HG03103 (cell line): ENCODE results near the gene PTPRR.
"Not testable (repeated sequence)": the region's sequence is repeated elsewhere in the genome, so short reads cannot be mapped to it uniquely, and the experiment has no call there.

Experiments used
- ATAC-seq: cut with Tn5 transposase; IDR thresholded peaks from one replicate; pipeline ENCODE4 v1.9.1; 2021; ENCODE audit warnings: low read depth; ENCODE audit not compliant: unreplicated experiment

The PTPRR gene

DNA sequence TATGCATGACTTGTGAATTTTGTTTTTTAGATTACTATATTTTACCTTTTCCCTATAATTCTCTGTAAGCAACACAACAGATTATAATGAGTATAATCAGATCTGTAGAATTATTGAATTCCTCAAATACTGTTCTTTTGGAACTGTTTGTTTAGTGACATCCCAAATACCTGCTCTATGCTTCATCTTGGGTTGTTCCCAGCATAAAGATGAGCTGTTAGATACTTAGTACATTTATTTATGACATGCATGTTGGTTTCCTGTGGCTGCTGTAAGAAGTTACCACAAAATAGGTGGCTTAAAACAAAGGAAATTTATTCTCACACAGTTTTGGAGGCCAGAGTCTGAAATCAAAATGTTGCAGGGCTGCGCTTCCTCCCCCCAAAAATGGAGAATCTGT, 78.4 kb downstream of the PTPRR start:
- no peak for ATAC-seq

DNA sequence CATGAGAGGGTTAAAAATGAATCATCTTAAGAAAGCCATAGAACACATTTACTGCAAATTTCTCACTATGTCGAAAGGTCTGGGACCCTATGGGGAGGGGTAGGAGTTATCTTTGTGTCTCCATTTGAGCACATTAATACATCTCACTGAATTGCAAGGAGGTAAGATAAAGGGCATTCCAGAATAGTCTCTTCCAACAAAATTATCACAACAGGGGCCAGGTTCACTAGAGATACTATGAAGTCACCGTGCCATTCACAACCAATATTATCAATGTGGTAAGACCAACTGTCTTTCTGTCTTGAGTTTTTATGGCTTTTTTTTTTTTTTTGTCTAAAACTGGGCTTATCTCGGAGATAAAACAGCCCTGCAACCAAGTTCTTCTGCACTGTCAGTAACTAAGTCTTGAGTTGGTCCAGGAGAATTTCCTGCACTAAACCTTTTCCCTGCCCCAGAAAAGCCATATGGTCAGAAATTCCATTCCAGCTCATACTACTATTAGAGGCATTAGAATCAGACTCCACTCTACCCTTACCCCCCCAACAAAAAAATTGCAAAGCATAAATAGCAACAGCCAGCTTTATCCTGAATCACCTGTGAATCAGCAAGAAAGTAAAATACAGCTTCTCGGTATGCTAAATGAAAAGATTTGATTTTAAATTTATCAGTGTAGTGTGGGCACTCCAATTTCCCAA, 79.7 kb downstream of the PTPRR start:
- no peak for ATAC-seq

DNA sequence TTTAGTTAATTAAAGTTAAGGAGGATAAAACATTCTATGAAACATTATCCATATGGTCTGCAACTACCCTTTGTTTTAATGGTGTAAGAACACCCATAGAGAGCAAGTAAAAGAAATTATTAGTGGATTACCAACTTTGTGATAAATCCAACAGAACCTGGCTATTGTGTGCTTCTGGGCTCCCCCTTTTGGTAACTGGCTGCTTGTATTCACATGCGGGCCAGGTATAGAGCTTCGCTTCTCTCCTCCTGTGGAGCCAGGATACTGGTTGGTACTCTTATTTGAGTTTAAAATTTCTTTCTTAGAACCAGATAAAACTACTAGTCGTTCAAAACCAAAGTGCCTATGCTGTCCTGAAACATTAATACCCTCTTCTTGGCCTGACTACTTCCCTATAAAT, 81.0 kb downstream of the PTPRR start:
- no peak for ATAC-seq

DNA sequence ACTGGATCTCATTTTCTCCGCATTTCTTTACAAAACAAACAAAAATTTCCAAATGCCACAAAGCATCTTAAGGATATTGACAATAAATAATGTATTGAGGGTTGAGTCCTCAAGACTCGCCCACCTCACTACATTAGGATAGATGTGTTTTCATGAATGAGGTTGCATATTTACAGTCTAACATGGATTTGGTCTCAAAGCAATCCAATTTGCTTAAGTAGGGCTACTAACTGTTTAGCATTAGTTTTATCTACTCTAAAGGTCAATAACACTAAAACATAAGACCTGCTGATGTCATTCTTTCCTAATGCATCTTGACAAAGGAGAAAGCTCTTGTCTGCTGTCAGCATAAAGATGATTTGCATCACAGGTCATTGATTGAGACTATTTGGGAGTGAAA, 82.4 kb downstream of the PTPRR start:
- no peak for ATAC-seq

DNA sequence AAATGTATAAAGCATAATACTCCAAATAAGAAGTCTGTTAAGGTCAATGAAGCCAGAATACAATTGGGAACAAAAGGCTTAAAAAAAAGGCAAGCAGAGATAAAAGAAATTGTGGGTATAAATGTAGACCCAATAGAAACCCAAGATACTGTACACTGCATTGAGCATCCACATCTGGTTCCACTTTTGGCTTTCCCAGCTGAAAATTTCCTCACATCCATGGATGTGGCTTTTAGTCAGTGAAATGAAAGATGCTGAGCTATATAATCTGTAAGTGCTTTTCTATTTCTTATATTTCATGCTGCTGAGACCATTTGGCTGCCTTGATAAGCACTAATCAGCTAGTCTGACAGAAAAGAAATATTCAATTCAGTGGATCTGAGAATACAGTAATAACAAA, 83.5 kb downstream of the PTPRR start:
- no peak for ATAC-seq

DNA sequence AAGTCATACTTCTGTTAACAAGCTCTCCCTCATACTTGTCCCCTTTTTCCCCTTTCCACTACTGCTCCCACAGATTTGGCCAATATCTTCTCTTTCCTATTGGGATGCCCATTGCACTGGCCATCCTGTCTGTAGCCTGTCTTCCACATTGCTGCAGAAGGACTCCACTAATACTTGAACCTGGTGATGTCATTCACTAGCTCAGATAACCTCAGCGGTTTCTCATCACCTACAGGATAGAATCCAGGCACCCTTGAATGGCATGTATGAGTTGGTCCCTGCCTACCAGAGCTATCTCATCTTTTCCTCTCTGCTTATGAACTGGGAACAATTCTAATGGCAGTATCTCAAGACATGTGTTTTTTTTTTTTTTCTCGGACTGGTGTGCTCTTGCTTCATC, 84.6 kb downstream of the PTPRR start:
- ATAC-seq, result no peak

DNA sequence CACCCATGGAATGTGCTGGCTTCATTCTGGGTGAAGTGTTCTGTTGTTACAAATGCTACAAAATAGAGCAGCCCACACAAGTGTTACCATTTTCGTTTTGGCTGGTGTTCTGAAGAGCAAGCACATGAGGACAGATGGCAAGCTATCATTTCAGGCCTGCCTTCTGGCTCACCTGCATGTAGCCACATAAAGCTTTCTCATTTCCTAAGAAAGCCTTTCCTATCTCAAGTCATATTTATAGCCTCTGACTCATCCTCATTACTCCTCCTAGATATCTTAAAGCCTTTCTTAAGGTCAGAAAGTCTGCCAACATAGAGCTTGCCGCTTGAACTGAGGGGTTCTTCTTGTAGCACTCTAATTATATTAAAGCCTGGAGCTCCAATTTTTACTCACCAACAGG, 89.0 kb downstream of the PTPRR start:
- ATAC-seq, result no peak

DNA sequence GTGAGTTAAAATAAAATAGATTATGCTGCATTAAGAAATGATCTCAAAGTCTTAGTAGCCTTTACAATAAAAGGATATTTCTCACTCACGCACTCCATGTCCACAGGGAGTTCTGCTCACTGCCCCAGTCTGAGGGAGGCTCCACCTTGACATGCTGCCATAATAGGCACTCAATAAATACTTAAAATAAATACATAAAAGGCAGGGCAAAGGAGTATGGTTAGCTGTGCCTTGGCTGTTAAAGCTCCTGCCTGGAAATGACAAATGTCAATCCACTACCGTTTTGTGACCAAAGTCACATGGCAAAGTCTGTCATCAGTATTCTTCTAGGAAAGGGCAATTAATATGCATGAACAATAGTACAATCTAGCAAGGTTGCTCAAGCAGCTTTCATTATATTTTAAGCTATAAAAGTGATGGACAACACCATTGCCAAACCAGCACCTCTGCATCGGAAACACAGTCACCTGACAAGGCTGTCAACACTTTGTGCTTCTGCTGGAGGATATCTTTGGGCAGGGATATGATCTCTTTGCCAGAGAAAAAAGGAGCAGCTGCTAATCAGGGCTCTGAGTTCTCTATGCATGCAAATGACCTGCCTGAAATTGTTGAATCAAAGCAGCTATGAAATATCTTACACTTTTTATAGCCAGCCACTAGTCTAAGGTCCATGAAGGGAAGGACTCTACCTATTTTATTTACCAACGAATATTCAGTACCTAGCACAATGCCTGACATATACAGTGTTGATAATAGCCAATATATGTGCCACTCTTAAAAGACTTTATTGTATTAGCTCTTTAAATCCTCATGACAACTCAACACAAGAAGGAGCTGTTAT, 90.1 kb downstream of the PTPRR start:
- no peak for ATAC-seq

DNA sequence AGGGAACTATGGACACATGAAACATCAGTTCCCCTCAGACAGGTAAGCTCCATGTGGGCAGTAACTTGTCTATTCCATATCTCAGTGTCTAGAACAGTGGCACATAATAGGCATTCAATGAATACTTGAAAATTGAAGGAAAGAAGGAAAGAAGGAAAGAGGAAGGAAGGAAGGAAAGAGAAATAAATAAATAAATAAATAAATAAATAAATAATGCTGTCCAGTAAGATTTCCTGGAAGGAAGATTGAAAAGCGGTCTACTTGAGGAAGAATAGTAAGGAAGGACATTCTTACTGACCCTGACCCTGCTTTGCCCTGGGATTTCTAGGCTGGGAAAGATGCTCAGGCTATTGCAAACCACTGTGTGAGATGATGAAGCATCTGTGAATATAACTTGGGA, 91.5 kb downstream of the PTPRR start:
- ATAC-seq, result no peak

DNA sequence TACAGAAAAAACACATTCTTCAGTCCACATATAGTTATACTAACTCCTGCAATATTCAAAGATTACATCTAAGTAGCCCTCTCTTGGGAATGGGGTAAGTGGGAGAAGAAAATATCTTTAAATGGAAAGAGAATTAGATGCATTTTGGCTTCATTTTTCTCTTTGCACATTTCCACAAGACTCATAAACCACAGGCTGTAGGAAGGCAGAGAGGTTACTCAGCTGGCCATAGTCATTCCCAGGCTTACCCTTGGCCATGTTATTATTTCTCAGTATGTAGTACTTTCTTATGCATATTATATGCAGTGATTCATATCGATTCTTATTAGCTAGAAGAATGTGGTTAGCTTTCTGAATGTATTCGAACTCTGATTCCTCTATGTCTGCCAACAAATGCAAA, 92.2 kb downstream of the PTPRR start:
- ATAC-seq, result no peak

DNA sequence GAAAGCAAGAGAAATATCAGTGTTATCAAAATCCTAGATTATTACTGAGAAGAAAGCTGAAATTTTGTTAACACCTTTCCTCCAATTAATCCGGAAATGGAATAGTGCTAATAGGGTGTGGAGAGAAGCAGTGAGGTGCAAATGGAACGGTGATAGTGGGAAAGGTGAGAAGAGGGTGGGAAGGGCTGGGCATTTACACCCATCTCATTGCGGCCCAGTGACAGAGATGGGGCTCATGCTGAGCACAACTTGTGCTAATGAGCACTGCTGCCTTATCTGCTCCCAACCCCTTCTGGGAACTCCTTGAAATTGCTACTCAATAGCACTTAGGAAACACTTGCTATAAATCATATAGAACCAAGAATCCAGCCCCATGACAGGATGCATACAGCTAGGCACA, 94.4 kb downstream of the PTPRR start:
- ATAC-seq, result no peak

DNA sequence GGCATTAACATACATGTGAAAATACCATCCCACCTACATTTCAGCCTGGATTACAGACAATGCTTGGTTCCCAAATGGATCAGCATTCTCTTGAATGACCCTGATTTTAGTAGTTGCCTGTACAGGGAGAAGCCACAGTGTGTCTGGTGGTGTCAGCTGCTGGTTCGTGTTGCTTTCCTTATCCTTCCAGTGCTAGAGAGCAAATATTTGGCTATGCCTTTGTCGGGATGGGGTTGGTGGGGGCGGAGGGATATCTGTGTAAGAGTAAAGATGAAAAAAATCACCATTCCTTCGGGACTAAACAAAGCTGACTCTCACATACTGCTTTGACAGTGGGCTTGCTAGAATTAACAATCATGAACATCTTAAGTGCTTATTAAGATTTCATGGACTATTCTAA, 96.0 kb downstream of the PTPRR start:
- no peak for ATAC-seq

DNA sequence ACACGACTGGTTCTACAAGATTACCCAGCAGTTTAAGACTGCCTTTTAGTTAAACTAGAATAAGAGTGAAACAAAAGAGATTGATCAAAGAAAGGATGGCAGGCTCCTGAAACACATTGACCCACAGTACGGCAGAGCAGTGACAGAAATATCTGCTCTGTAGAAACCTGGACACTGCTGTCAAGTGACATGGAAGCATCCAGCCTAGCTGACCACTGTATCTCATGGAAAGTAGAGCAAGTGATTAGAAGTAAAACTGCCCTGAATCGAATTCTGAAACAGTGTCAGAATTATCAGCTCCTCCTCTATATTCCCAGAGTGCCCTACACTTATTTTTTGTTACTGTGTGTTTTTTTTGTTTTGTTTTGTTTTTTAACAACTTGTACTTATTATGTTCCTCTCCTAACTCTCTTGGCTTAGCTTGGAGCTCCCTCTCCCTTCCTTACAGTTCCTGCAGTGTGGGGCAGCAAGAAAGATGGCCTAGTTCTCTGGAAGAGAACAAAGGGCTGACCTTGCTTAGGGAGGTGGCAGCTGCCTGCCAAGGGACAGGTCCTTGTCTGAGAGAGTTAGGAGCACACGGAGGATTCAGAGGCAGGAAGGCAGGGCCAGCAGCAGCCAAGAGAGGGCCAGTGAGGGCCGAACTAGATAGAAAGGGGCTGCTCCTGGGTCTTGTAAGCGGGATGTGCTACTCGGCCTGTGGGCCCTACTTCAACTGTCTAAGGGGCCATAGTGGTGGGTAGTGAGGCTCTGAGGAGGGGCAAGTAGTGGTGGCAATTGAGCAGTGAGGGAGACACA, 97.2 kb downstream of the PTPRR start:
- no peak for ATAC-seq

DNA sequence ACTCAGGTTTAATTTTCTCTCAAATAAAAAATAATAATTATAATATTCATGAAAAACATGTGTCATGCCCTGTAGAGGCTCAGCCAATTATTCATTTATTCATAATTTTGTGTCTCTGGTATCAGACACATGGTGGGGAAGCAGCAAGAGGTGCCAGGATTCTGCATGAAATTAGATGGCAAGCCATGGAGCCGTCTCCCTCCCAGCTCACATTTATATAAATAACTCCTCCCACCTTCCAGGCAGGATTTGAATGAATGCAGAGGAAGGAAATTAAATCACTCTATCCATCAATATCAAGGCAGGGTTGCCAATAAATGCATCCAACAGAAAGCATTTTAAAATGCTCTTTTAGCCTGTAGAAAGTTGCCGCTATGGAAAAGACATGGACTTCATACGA, 98.1 kb downstream of the PTPRR start:
- ATAC-seq, result no peak

DNA sequence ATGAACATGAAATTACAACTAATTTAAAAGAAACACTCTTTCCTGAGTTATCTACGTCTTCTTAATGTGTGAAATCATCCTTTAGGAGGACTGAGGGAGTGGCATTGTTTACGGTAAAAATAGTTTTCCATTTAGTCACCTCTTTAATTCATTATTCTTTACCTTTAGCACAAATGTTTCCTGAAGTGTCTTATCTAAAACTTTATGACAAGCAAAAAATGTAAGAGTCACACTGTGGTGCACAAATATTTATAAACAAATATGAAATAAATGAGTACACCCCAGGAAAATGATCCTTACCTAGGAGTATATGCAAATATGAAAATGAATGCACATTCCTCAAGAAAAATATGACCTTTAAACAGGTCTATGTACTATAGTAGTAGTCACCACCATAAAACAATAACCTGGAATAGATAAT, 104.6 kb downstream of the PTPRR start:
- no peak for ATAC-seq

DNA sequence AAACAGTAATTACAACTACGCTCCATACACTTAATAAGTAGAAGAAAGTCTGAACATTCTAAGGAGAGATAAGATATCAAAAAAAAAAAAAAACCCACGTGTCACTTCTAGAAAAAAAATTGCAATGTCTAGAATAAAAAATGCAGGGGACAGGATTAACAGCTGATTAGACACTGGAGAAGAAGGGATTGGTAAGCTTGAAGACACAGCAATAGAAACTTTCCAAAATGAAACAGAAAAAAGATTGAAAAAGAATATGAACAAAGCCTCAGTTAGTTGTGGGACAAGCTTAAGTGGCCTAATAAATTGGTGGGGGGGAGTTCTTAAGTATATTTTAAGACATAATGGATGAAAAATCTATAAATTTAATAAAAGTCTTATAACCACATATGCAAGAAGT, 105.5 kb downstream of the PTPRR start:
- no peak for ATAC-seq

DNA sequence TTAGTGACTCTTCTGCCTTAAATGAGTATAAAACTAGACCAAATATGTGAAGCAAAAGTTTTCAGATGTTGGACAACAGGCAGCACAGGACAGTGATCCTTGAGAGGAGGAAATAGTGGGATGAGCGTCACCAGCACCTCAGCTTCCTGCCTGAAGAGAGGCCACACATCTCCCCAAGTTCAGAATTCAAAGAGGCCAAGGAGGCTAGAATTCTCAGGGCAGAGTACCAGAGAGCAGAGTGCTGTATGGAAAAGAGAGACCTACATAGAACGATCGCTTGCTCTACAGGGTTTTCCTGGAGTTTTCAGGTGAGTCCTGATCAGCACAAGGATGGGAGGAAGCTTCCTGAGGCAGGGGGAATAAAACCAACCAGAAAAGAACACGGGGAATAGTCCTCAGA, 107.0 kb downstream of the PTPRR start:
- ATAC-seq, result no peak

DNA sequence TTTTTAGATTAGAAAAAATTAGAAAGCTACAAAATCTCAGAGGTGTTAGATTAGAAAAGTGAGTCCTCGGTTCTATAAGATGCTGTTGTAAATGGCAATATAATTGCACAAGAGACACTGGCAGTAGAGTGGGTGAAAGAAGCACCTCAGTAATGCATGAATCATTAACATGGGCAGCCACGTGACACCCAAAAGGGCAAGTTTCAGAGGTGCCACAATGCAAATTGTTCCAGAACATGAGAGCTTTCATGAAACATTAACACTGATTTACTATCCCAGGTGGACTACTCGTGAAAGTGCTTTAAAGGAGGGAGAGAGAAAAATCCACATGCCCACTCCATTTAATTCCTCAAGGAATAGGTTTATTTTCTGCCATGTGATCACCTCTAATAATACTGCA, 108.4 kb downstream of the PTPRR start:
- ATAC-seq, result no peak

DNA sequence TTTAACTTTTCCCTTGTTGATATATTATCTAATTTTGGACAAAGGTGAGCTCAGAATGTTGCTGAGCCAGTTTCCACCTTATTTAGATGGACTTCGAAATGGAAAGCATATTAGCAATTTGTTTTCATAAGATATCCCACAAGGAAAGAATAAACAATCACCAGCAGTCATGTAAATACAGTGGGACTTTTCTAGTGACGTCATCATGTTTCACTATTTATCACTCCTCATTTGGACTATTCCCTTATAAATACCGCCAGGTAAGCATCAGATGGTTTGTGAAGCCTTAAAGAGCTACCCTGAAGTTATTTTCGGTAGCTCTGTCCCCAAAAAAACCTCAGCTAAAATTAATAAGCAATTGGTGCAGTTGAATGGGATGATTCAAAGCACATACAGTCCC, 110.7 kb downstream of the PTPRR start:
- ATAC-seq, result no peak

DNA sequence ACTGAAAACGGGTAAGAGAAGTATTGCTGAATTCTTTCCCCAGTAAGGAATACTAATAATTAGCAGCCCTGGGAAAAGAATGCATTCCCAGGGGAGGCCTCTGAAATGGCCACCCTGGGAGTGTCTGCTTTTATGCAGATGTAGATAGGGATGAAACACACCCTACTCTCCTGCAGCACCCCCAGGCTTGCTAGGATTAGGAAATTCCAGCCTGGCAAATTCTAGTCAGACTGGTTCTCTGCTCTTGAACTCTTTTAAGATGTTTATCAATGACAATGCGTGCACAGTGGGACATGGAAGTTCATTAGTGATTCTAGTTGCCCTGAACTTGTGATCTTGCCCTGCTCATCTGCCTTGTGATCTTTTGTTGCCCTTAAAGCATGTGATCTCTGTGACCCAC, 112.5 kb downstream of the PTPRR start:
- not testable (repeated sequence) for ATAC-seq

DNA sequence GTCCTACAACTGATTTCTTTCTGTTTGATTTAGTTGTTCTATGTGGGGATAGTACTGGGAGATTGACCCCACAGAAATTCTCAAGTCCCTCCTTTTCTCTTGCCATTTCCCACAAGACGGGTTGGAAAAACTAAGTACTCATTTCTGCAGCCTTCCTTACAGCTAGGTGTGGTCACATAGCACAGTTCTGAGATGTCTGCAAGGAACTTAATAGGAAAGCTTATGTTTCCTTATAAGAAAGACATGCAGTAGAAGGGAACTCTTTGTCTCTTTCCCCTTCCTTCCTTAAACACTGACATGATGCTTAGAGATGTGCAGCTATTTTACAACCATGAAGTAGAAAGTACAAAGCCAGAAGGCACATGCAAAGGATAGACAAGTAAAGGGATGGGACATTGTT, 113.7 kb downstream of the PTPRR start:
- no peak for ATAC-seq
